NCI-H510A treated with DMSO at 0.1 percent for 48 hours (cell line): ENCODE data around the gene DIP2C.

Experiments
- DNase-seq: peaks from one replicate; lab custom pipeline; 2025; lab: John Stamatoyannopoulos, UW

DIP2C gene

DNA sequence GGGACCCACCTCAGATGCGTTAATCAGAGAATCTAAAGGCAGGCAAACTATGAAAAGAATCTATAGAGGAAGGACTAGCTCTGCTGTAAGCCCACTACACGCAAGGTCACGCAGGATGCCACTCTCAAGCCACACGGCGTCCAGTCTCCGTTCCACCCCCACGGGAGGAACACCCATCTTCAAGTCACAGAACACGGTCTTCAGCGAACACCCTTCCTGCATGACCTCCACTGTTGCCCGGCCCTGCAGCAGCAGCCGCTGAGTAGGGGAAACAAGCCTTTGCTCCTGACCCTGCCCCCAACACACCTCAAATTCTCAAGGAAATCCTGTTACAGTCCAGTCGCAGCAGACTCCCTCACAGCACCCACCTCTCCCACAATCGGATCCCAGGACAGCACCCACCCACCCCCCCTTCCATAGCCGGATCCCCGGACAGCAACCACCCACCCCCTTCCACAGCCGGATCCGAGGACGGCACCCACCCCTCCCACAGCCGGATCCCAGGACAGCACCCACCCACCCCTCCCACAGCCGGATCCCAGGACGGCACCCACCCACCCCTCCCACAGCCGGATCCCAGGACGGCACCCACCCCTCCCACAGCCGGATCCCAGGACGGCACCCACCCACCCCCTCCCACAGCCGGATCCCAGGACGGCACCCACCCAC is 133.7 kb downstream of the DIP2C start:
- DNase-seq, result no peak

DNA sequence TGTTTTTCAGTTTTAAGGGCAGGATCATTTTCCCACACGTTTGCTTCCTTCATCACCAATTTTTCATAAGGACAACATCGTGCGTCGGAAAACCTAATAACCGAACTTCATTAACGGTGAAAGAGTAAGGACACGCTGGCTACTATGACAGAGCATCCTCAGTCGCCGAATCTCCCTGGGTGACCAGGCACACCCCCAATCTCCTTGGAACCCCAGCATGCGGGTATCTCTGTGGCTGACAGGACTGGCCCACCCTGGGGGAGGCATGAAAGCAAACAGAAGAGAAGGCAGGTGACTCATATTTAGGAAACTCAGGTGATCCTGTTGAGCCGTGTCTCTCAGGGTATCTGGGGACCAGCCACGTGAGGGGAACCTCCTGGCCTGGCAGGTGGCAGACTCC is 134.2 kb downstream of the DIP2C start:
- DNase-seq, result no peak

DNA sequence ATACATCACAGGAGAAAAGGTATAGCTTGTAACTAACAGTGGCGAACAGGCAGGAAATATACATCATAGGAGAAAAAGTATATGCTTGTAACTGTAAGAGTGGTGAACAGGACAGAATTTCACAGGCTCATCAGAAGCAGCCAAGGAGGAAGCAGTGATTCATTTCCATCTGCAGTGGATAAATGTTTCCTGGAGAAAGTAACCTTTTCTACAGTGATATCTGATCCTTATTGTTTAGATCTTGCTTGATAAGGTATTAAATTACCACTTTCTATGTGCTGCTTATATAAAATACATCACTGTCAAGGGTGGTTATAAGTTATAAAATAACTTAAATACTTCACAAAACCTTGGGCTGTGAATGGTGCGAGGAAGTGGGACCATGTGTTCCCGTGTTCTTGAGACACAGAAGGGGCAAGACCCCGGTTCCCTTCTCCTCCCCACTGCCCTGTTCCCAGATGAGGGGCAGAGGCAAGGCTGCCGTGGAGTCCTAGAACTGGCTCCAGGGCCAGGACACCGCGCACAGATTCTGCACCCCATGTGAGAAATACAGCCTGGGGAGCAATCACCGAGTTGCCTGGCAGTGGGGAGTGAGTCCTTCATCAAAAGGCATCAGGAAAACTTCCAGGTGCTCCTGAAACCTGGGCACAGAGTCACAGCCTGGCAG is 135.2 kb downstream of the DIP2C start:
- DNase-seq, result no peak

DNA sequence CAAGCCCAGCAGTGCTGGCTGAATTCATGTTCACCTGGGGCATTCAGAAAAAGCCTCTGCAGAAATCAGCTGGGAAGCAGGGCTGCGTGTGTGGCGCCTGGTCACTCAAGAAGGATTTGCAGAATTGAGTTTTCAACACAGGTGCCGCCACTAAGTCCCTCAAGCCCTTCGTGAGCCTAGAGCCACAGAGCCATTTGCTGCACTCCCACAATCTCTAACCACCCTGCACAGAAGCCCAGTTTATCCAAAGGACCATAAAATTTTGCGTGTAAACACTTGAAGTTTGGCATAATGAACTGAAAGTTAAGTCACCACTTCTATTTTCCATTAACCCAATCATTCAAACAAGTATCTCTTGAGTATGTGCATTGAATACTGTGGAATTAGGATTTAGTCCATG is 136.2 kb downstream of the DIP2C start:
- DNase-seq, result no peak

DNA sequence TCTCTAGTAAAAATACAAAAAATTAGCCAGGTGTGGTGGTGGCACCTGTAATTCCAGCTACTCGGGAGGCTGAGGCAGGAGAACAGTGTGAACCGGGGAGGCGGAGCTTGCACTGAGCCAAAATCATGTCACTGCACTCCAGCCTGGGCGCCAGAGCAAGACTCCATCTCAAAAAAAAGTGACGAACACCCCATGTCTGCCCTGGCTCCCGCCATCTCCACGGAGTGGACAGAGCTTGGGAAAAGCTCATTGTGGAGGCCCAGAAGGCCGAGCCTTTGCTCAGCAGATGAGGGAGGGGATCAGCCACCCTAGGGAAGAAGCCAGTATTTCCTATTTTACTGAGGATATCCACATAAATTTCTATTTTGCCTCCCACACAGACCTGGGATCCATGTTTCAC is 136.8 kb downstream of the DIP2C start:
- DNase-seq, result no peak

DNA sequence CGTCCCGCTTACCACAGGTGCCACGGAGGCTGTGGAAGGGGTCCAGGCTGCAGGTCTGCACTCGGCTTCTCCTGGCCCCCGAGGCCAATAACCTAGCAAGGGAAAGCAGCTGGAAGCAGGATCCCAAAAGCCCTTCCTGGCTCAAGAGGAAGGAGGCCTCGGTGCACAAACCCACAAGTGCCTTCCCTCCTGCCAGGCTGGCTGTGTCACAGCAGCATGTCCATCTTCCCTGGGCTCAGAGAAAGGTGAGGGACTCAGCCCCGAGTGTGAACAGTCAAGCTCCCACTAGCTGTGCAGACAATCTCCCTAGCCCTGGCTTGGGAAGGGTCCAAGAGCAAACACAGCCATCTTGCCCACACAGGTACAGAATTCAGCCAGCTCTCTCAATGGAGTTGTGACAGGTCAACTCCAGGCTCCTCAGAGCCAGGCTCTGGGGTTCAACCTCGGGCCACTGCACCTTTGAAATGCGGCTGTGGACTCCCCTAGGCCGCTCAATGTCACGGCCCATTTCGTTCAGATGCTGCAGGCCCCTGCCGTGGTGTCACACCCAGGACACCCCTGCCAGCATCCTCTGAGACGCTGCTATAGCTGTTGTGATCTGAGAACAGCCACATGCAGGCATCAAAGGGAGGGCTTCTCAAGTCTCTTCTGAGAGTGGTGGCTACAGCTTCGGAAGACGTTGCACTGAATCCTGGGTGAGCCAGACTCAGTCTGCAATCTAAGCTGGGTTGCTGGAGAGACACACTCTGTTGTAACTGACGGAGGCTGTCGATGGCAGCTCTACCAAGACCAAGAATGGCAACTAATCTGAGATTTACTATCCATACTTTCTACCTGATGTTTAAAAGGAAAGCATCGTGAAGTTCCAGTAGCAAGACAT is 137.9 kb downstream of the DIP2C start:
- no peak for DNase-seq

DNA sequence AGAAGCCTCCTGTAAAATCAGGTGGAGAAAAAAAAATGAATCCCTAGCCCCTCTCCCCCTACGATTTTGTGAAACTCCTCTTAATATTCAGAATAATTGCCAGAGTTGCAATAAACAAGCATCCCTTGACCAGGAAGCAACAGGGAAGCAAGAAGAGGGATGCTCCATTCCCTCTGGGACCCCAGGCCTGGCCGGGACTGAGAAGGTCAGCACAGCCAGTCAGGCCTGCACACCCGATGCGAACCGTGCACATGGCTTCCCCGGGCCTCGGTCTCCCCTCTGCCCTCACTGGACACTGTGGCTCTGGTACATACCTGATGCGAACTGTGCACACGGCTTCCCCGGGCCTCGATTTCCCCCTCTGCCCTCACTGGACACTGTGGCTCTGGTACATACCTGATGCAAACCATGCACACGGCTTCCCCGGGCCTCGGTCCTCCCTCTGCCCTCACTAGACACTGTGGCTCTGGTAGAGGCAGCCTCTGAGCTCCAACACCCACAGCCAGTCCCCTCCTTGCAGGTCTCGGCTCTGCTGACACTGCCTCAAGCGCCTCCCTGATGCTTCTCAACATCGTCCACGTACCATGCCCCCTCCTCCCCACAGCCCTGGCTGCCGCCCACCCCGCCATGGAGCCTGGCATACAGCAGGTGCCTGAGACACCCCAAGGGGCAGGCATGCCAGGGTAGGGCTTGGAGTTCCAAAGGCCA is 138.6 kb downstream of the DIP2C start:
- no peak for DNase-seq

DNA sequence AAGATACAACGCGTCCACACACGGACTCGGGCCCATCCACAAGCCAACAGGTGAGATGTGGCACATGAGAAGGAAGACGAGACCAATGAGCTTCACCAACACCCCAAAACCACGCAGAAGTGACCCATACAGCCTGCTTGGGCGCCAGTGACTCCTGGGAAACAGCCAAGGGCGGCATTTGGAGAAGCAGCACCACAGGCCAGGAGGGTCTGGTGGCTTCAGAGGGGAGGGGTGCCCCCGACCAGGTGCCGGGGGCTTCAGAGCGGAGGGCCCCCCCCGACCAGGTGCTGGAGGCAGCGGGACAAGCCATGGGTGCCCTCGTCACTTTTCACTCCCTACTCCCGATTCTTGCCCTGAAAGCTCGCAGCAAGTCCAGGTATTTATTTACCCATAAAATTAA is 140.1 kb downstream of the DIP2C start:
- DNase-seq, result no peak

DNA sequence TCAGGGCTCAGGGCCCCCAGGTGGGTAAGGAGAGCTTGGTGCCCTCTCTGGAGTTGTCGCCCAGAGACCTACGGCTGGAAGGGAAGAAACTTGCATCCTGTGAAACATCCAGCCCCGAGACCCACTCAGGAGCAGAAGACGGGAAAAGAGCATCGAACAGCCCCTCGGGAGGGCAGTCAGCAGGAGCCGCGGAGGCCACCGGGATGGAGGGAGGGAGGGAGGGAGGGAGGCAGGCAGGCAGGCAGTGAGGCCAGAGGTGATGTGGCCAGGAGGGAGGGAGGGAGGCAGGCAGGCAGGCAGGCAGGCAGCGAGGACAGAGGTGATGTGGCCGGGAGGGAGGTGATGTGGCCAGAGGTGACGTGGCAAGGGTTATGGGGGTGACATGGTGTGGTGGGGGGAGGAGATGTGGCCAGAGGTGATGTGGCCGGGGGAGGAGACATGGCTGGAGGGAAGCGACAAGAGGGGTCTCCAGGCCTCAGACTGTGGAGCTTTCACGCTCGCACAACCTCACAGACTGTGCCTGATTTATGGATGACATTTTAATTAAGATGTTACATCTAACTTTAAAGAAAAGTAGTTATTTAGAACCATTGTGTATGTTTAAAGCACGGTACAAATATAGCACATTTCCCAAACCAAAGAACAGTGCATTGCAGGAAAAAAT is 141.1 kb downstream of the DIP2C start:
- no peak for DNase-seq

DNA sequence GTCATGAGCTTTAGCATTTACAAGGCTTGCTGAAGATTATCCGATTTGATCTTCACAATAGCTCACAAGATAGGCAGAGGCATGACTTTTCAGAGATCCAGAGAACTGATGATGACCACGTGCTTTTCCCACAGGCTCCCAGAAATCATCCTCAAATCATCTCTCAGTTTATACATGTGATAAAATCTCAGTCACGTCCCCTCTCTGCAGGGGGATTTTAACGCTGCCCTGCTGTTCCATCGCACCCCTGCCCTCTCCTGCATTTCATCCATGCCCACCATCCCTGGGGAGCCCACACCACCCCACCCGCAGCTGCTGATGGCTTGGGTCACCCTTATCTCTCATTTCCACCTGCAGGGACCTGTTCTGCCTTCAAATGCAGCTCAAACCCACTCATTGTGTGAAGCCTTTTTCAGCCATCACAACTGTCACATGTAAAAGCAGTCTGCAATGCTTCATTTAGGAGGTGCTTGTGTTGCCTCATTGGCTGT is 141.8 kb downstream of the DIP2C start:
- DNase-seq, result no peak

DNA sequence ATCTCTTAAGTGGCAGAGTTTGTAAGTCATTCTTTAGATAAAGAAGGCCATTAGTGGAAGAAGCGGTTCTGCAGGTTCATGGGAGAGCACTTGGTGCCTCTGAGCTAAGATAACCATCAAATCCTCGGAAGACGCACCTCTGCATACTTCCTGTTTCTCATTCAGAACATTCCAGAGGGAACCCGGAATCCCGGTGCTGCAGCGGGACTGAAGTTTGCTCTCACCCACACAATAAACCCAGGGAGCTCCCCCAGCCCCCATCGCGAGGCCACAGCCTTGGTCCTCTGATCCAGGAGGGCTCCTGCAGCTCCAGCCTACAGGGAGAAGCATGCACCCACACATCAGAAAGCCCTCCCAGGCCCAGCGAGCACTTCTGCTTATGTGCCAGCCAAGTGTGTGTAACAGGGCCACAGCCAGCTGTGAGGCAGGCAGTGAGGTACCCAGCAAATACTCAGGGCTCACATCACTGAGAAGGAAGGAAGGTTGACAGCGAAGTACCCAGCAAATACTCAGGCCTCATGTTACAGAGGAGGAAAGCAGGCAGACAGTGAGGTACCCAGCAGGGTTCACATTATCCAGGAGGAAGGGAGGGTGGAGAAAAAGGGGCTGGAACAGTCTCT is 142.4 kb downstream of the DIP2C start:
- no peak for DNase-seq

DNA sequence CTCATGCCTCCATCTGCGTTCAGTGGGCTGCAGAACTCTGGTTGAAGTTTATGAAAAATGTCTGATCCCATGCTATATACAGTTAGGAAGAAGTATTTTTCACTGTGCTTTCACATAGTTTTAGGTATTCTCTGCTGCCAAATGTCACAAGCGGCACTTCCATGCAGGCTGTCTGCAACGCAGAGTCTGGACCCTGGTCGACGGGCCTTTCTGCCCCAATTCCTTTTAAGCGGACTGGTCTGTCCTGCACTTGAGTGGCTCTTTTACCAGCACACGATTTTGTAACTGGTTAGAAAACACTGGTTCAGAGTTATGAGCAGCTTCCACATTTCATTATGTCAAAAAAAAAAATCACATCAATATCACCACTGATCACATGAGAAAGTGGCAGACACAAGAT is 143.0 kb downstream of the DIP2C start:
- DNase-seq, result no peak

DNA sequence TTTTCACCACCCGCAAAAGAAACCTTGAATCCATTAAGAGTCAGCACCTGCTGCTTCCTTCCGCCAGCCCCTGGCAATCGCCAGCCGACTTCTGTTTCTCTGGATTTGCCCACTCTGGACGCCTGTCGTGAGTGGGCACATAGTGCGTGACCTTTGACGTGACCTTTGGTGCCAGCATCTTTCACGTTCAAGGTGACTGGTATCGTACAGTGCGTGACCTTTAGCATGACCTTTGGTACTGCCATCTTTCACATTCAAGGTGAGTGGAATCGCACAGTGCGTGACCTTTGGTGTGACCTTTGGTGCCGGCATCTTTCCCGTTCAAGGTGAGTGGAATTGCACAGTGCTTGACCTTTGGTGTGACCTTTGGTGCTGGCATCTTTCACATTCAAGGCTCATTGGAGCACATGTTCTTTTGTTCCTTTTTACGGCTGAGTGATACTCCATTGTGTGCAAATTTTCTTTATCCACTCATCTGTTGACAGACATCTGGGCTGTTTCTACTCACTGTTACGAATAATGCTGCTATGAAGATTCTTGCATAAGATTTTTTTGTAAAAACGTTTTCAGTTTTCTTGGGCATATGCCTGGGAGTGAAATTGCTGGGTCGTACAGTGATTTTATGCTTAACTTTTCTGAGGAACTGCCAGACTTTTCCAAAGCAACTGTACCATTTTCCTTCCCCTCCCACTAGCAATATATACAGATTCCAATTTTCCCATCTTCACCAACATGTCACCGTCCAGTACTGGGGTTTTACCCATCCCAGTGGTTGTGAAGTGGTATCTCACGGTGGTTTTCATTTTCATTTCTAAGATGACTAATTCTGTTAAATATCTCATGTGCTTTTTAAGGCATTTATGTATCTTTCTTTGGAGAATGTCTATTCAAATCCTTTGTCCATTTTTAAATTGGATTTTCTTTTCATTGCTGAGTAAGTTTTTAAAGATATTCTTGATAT is 145.3 kb downstream of the DIP2C start:
- no peak for DNase-seq

DNA sequence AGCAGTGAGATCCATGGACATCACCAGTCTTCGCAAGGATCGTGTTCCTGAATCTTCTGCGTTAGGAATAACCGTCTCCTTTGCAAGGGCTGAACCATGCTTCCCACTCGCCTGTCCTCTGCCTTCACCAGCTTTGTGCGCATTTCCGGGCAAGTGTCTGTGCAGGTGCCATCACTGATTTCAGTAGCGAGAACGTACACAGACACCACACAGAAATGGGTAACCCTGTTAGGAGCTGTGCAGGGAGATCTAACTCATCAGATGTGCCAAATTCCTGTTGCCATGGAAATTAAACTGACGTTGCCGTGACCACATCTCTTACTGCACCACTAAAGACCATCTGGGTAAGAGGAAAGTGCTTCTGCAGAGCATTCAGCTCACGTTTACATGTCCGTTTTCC is 146.3 kb downstream of the DIP2C start:
- DNase-seq, result peak; percentile 32

DNA sequence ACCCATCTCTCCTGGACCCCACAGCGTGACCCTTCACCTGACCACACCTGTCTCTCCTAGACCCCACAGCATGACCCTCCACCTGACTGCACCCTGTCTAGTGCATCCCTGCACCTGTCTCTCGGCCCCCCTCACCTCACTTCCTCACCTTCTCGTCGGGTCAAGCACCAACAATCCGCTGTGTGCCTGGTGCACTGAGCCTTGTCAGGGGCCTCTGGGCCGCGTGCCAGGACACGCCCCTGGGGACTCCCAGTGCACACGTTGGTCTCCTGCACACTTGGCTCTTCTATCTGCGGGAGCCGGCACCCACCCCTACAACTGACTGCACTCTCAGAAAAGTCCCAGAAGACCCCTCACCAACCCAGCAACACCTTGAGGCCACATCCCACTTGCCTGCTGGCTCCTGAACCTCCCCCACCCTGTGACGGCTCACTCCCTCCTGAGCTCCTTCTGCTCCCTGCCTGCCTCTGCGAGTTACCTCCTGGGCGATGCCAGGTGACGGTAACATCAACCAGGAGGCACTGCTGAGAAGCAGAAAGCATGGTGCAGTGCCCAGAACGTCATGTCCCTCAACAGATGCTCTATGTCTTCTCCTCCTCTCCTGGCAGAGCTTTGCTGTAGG is 147.6 kb downstream of the DIP2C start:
- DNase-seq, result peak; percentile 60

DNA sequence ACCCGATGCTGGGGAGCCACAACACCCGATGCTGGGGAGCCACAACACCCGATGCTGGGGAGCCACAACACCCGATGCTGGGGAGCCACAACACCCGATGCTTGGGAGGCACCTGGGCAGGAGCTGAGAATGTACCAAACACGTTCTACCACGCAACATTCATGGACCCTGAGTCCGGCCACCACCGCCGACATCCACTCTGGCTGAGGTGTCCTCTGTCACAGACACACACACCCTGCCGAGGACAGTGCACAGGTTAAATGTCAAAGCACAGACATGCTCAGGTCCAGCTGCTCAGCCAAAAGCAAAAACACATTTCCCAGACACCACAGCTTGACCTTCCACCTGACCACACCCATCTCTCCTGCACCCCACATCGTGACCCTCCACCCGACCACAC is 148.4 kb downstream of the DIP2C start:
- DNase-seq, result no peak

DNA sequence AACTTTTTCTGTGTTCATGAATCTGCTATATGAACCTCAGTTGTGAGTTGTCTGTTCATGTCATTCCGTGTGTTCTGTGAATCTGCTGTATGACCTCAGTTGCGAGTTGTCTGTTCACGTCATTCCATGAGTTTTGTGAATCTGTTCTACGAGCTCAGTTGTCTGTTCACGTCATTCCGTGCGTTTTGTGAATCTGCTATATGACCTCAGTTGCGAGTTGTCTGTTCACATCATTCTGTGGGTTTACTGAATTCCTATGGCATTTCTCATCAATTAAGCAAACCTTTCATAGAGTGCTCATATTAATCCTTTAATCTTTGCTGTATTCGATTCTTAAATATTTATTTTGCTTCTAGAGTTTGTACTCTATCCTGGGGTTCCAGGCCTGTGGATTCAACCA is 150.6 kb downstream of the DIP2C start:
- DNase-seq, result no peak

DNA sequence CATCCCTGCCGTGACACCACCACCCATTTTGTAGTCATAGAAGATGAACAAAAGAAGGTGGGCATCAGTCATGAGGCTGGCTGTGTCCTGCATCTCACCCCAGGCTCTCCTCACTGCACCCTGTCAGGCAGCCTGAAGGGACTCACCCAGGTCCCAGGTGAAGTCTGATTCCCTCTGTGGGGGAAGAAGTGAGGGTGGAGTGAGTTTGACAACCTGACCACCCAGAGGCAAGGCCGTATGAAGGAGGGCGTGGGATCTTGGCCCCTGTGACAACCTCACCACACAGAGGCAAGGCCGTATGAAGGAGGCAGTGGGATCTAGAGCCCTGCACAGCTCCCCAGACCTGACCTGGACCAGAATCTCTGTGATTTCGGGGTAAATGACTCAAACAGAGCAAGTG is 152.5 kb downstream of the DIP2C start:
- no peak for DNase-seq

DNA sequence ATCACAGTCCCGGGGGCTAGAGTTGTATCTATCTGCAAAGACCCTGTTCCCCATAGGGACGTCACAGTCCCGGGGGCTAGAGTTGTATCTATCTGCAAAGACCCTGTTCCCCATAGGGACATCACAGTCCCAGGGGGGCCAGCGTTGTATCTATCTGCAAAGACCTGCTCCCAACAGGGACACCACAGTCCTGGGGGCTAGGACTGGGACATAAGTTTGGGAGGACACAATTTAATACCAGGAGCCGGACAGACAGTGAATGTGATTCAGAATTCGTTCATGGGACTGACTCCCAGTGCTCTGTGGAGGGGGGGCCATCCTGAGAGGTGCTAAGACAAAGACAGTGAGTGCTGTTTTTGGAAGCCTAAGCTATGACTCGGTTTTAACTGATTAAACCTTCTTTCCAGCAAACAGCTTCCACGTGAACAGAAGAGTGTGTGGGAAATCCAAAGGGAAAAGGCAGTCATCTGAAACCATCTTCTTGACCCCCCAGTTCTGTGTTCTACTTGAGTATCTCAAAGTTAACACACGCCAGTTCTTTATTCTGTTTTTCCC is 153.0 kb downstream of the DIP2C start:
- no peak for DNase-seq
